ENCODE data around the gene RPS27. TPM values are rescaled to one million over a fixed set of nuclear protein-coding genes. Genes with fewer than 3 reads are reported as not detected.

Gene RPS27
- total RNA-seq: 1,160 and 1,698 TPM in 2 replicates

- H3K27me3 ChIP-seq (ENCODE audit: control insufficient read depth, insufficient read depth, low read length): no peaks in the 10 kb centered on the region
- FAIRE-seq: peak; percentile 79
- peak within 1 kb of the TSS; percentile 69 for H3K4me3 ChIP-seq (ENCODE audit: low read depth, low read length)
- TF ChIP-seq CTCF (IDR thresholded peaks at IDR 0.05; ENCODE audit: insufficient read depth, low read length, severe bottlenecking): no peak
- DNase-seq (ENCODE audit: low read depth): peak; percentile 95
- H3K36me3 ChIP-seq (ENCODE audit: control insufficient read depth, insufficient read depth, low read length): peaks cover 7% of the 10 kb centered on the region
These were observed at the start of gene RPS27 for GRCh38 chr1:153990468-153991150. Gene RPS27 (plus strand): TSS chr1:153990762. CDS start chr1:153990797, 35 bp downstream.

- FAIRE-seq: no peak
These were observed 48.5 kb upstream of the RPS27 start for GRCh38 chr1:153941826-153942725.

GRCh38 chr1:153942766-153943549 lies 47.6 kb upstream of the RPS27 start:
- Histone ChIP-seq H3K4me3 (ENCODE audit: low read depth, low read length) (no peak overlapping the region), H3K27me3 (ENCODE audit: control insufficient read depth, insufficient read depth, low read length) (no peaks in the 10 kb centered on the region), H3K36me3 (ENCODE audit: control insufficient read depth, insufficient read depth, low read length) (peaks cover 23% of the 10 kb centered on the region)
- FAIRE-seq (no peak), DNase-seq (ENCODE audit: low read depth) (no peak)
- no peak for TF ChIP-seq CTCF (IDR thresholded peaks at IDR 0.05; ENCODE audit: insufficient read depth, low read length, severe bottlenecking)

More at GRCh38 chr1:153941826-153942725, 48.5 kb upstream of the RPS27 start:
- no peak overlapping the region for H3K4me3 ChIP-seq (ENCODE audit: low read depth, low read length)
- peaks cover 28% of the 10 kb centered on the region for H3K36me3 ChIP-seq (ENCODE audit: control insufficient read depth, insufficient read depth, low read length)
- H3K27me3 ChIP-seq (ENCODE audit: control insufficient read depth, insufficient read depth, low read length): no peaks in the 10 kb centered on the region
- DNase-seq (ENCODE audit: low read depth): no peak
- no peak for TF ChIP-seq CTCF (IDR thresholded peaks at IDR 0.05; ENCODE audit: insufficient read depth, low read length, severe bottlenecking)

- Histone ChIP-seq H3K27me3 (ENCODE audit: control insufficient read depth, insufficient read depth, low read length) (no peaks in the 10 kb centered on the region), H3K4me3 (ENCODE audit: low read depth, low read length) (no peak overlapping the region), H3K36me3 (ENCODE audit: control insufficient read depth, insufficient read depth, low read length) (peaks cover 29% of the 10 kb centered on the region)
- no peak for TF ChIP-seq CTCF (IDR thresholded peaks at IDR 0.05; ENCODE audit: insufficient read depth, low read length, severe bottlenecking)
- FAIRE-seq: peak; percentile 18
- no peak for DNase-seq (ENCODE audit: low read depth)
These were observed 46.3 kb upstream of the RPS27 start for GRCh38 chr1:153944005-153944826.

GRCh38 chr1:153944827-153945117 lies 45.8 kb upstream of the RPS27 start:
- Histone ChIP-seq H3K36me3 (ENCODE audit: control insufficient read depth, insufficient read depth, low read length) (peaks cover 27% of the 10 kb centered on the region), H3K27me3 (ENCODE audit: control insufficient read depth, insufficient read depth, low read length) (no peaks in the 10 kb centered on the region), H3K4me3 (ENCODE audit: low read depth, low read length) (no peak overlapping the region)
- DNase-seq (ENCODE audit: low read depth) (no peak), FAIRE-seq (no peak)
- no peak for TF ChIP-seq CTCF (IDR thresholded peaks at IDR 0.05; ENCODE audit: insufficient read depth, low read length, severe bottlenecking)
